GM18870 (cell line): ENCODE results near the gene BARHL1.

Source experiments
- ATAC-seq: cut with Tn5 transposase; IDR thresholded peaks from one replicate; pipeline ENCODE4 v1.9.1; 2021; ENCODE audit warnings: moderate library complexity; ENCODE audit not compliant: unreplicated experiment

The BARHL1 gene

DNA sequence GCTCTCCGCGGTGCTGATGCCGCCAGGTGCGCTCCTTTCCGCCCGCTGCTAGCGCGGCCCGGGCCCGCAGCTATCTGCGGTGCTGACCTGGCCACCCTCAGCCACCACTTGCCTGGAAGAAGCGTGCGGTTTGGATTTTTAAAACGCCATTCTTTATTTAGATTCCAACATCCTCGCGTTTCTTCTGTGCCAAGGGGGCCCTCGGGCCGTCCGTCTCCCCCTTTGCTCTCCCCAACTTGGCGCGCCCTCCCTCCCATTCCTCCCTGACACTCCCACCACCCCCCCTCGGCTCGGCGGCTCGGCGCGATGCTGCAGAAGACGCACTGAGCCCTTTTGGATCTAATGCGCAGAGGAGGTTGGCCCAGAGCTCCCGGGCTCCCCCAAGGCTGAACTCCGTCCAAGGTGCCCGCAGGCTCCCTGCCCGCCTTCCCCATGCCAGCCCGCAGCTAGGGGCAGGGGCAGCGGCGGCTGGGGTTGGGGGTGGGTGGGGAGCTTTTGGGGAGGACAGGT lies at the start of gene BARHL1:
Gene BARHL1 (plus strand): TSS at position 331 of the 510 bp plus-strand sequence. CDS start 192 bp downstream, outside the sequence.
- no peak for ATAC-seq

DNA sequence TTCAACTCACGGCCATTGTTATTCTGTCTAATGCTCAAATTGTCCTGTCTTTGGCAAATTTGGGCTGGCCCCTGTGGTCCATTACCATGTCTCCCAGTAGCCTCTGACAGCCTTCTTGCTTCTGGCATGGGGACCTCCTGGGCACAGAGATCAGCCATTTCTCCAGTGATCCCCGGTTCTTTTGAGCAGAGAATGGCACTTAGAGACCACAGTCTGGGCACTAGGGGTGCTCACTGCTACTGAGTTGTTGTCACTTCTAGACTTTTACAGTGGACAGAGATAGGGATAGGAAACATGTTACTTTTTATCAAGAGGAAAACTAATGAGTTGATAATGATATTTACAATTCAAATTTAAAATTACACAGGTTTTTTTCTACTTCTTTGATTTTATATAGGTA lies 47.6 kb upstream of the BARHL1 start:
- no peak for ATAC-seq

DNA sequence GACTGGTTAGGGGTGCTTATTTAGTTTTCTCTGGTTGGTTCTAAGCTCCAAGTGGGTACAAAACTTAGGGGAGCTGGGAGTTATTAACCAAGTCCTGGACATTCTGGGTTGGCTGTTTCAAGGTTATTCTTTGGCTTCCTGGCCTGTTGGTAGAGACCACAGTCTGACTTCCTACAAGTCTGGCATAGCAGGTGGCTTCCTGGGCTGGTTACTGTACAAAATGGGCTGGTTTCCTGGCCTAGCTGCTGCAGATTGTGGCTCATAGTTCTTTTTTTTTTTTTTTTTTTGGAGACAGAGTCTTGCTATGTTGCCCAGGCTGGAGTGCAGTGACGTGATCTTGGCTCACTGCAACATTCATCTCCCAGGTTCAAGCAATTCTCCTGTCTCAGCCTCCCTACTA lies 46.3 kb upstream of the BARHL1 start:
- no peak for ATAC-seq

DNA sequence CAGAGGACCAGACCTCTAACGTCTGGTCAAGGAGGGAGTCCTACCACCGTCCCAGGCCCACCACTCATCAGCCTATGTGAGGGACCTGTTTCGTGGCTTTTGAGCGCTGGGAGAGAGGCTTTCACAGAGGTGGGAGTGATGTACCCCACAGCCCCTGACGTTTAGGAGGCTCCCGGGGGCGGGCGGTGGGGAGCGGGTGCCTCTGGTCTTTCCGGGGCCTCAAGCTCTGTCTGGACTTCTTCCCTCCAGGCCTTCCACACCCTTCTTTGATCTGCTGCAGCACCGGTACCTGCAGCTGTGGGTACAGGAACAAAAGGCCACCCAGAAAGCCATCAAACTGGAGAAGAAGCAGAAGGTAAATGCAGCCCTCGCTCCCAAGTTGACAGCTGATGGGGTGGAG lies 45.1 kb upstream of the BARHL1 start:
- no peak for ATAC-seq

DNA sequence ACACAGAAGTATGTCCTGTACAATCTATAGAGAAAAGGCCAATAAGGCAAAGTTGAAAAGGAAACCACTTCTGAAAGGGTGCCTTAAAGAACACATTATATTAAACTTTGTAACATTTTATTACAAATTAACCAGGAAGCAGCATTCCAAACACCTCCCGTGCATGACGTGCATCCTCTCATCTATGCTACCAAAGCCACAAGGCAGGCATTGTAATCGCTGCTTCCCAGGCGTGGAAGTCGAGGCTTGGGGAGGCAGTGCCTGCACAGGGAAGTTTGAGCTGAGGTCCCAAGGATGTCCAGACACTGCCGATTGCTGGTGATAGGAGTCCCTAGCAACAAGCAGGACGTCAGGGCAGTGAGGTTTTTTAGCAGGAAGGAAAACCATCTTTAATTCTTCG lies 44.3 kb upstream of the BARHL1 start:
- no peak for ATAC-seq

DNA sequence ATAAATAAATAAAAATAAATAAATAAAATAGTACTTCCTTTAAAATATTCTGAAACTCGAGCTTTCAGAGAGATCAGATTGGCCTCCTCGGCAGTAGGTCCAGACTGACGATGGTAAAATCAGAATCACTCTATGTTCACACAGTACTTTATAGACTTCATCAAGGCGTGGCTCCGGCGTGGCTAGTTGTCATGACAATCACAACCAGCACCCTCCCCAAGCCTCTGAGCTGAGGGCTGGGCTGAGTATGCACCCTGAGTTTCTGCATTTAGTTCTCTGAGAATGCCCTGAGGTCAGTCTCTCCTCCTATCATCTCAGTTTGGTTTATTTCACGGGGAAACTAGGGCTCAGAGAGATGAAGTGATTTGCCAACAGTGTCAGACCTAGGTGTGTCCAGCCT lies 43.3 kb upstream of the BARHL1 start:
- no peak for ATAC-seq

DNA sequence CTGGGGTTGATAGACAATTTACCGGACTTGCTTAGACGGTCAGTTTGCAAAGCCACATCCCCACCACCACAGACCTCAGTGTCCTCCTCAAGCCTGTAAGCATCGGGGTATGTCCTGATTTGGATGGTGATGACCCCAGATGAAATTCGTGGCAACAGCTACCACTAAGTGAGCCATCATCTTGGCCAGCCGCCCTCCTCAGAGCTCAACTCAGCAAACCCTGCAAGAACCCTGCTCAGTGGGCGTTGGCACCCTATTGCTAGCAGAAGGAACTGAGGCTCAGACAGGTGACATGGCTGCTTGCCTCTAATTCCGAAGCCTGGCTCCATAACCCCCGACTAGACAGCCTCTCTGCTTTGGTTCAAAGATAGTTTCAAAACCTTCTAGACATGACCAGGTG lies 41.4 kb upstream of the BARHL1 start:
- ATAC-seq, result no peak

DNA sequence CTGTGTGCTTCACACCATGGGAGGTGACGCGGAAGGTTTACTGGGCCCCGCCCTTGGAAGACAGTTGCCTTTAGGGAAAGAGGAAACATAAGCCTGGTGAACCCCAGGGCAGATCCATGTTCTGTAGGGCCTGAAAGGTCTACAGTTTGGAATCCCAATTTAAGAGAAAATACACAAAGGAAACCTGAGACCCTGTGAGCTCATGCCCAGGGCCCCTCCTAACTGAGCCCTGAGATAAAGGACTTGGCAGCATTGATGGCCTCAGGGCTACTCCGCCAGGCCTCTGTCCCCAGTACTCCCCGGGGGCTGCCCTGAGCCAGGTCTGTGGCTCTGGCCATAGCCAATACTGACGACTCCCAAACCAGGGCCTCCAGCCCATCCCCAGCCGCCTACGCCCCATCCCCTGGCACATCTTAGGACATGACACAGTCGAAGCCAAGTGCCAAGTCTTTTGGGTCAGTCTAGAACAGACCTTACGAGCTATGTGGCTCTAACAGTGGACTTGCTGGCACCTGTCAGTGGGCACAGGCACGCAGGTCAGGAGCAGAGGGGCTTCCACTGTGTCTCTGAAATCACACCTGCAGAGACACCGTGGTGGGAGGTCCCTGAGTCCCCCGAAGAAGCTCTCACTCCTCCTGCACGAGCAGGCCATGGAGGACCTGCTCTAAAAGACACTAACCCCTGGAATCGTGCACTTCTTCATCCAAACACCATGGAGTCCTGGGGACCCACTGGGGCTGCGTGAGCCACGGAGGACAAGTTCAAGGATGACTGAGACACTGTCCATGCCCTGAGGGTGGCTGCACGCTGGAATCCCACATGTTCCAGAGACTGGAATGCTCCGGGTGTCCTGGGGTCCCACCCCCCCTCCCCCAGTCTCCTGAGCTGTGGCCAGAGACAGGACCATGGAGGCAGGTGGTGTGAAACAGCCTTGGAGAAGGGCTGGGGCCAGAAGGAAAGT lies 40.3 kb upstream of the BARHL1 start:
- no peak for ATAC-seq

DNA sequence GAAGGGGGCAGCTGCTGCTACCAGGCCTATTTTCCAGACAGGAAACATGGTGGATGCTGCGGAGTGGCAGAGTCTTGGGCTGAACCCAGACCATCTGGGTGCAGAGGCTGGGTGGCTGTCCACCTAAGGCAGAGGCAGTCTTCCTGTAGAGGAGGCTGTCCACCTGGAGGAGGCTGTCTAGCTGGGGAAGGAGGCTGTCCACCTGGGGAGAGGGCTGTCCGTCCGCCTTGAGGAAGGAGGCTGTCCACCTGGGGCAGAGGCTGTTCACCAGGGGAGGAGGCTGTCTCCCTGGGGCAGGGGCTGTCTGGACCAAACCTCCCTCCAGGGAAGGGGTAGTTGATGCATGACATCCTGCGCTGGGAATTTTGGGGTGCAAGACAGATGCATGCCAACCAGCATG lies 39.2 kb upstream of the BARHL1 start:
- ATAC-seq, result no peak

DNA sequence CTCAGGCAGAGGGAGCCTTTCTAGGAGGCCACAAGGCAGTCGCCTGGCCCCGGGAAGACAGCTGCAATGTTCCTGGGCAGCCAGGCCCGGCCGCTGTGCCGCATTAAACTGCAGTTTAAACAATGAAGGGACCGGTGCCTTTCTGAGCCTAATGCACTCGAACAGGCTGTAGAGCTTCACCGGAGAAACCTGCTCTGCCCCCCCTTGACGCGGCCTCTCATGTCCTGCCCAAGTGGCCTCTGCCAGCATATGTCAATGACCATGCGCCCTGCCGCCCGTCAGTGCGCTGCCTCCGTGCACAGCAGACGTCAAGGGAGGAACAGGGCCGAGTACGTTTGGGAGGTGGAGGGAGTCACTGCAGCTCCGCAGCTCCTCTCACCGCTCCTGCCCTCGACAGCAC lies 38.4 kb upstream of the BARHL1 start:
- no peak for ATAC-seq

DNA sequence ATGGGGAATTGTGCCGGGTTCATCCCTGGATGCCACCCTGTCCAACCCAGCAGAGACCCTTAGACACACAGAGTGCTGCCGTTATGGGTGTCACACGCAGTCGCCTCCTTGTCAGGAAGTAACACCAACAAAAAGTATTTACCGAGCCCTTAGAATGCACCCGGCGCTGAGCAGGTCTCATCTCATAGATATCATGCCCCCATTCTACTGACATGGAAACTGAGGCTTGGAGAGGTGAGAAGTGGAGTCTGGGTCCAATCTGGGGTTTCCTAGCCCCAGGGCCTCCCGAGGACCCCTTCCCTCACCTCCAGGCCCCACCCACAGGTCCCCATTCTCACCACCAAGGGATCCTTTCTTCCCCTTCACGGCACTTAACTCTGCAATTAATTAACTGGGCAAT lies 36.8 kb upstream of the BARHL1 start:
- ATAC-seq, result no peak

DNA sequence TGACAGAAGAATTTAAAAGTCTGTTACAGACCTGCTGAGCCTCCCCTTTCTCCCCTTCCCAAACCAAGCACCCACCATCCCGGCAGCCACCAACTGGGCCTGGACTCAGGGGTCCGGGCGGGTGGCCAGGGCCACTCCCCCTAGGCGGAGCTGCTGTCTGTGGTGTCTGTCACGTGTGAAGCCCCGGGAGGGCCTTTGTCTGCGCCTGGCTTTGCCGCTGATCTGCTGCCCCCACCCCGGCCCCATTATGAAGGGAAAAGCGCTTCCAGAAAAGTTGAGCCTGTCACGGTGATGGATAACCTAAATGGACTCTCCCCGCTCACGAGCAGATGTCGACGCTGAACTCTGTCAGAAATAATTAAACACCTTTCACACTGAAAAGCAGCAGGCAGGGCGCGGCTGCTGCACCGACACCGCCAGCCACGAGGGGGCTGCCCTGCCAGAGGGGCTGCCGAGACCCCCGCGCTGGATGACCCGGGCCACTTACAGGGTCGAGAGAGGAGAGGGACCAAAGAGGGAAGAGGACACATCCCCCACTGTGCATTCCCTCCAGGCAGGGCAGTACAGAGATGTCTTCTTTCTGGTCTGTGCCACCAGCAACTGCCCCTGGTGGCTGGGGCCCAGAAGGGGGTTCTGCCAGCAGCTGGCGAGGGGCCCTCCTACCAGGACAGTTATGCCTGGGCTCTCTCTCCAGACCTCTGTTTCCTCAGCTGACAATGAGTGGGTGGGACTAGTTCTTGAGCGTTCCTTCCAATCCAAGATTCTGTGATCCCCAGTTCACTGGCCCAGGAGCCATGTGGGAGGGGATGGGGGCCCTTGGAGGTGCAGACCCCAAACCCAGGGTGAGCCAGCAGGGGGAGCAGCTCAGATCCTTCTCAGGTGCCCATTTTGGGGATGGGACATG lies 36.0 kb upstream of the BARHL1 start:
- no peak for ATAC-seq

DNA sequence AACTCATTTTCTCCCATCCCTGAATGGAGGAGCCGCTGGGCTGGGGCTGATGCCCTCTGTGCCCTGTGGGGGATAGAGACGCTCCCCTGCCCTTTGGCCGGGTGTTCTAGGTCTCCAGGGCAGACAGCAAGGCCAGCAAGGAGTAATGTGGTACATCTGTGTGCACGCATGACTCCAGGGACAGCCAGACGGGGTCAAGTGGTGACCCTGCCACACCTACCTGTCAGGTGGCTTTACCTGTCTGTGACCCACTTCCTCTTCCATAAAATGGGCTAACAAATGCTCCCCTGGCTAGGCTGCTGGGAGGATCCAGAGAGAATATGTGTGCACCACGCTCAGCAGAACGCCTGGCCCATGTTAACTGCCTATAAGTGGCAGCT lies 35.4 kb upstream of the BARHL1 start:
- no peak for ATAC-seq

DNA sequence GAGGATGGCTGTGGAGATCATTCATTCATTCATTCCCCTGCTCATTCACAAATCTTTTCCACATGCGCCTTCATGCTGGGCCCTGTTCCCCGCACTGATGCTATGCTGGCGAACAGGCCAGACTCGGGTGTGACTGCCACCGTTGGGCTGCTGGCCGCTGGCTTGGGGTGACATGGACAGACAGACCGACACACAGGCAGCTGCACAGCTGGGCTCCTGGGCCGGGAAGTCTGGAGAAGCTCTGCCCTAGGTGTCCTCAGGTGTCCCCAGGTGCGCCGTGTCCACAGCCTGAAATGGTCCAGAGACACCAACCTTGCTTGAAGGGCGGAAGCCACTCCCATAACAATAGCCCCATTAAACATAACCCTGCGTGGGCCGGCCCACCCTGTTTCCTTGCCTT lies 35.0 kb upstream of the BARHL1 start:
- no peak for ATAC-seq

DNA sequence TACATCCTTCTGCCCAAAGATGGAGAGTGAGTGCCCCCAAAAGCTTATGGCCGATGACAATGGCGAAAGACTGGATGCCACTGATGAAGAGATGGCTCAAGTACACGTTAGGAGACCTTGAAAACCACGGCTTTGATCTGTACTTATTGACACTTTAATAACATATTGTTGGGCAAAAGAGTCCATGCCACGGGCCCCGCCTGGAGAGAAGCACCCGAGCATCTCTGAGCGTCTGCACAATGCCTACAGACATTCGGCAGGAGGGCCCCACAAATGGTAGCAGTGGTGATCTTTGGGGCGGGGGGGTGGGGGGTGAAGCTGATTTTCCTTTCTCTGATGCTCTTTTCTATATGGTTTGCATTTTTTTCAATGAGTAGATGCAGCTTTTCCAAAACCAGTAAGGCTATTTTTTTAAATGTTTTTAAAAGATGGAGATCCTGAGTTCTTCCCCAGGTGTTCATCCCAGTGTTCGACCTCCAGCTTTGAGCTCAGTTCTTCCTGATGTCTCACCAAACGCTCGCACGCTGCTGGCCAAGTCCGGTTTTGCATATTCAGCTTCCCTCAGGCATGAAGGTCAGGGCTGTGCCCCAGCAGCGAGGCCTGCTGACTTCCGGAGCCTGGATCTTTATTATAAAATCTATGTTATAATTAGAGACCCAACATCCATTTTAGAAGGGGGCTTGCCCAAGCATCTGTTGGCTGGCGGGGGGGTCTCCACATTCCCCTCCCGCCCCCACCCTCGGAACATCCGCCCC lies 34.3 kb upstream of the BARHL1 start:
- ATAC-seq, result no peak

DNA sequence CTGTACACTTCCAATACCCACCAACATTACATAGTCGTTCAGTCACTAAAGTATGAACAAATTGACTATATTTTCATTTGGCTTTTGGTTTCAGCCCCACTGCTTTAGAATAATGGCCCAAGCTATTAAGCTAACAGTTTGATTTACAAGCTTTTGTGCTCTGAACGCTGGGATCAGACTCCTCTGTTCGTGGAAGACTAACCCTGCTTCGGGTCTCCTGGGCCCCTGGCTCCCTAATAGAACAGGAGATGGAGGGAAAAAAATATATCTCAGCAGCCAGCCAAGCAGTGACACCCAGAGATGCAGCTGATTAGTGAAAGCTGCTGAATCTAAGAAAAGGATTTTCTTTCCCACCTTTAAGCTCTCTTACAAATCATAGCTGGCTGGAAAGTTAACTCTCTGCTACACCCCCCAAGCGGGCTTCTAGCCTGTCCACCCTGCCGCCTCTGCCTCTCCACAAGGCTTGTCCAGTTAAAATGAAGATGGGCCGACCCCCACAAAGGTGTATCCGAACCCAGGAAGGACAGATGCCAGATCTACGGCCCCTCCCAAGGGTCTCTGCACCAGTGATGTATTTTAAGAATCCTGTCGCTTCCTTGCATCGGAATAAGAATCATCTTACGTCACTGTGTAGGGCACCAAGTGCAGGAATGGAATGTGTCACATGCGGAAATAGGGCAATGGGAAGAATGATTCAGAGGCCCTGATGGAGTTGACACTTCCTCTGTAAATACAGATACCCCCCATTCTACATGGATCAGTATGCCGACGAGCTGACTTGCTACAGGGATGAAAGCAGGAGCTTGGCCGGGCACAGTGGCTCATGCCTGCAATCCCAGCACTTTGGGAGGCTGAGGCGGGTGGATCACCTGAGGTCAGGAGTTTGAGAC lies 33.4 kb upstream of the BARHL1 start:
- no peak for ATAC-seq

DNA sequence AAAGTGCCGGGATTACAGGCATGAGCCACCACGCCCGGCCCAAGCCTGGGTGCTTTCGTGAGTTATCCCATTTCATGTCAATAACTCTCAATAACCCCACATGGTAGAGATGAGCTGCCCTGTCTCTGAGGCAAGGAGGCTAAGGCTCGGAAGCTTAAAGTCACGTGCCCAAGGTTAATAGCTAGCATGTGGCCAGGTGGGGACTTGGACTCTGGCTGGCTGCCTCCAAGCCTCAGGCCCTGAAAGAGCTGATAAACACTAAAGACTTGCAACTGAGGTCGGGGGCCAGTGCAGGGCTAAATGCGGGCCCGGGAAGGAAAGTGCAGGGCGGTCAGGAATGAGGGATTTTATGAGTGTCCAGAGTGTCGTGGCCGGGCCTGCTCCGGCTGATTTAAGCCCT lies 30.9 kb upstream of the BARHL1 start:
- ATAC-seq, result no peak

DNA sequence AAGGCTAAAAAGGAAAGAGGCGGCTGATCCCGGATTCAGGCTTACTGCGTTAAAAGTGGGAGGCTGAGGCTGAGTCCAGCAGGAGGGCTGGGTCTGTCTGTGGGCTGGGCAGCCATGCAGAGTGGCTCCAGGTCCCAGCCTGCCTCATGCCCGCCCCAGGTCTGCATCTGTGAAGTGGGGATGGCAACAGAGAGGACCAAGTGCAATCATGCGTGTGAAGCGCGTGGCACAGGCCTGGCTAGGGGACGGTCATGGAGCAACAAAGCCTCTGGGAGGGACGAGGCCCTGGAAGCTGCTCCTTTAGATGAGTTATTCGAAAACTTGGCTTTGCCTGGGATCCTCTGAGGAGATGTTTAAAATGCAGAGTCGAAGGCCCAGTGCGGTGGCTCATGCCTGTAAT lies 30.4 kb upstream of the BARHL1 start:
- ATAC-seq, result no peak

DNA sequence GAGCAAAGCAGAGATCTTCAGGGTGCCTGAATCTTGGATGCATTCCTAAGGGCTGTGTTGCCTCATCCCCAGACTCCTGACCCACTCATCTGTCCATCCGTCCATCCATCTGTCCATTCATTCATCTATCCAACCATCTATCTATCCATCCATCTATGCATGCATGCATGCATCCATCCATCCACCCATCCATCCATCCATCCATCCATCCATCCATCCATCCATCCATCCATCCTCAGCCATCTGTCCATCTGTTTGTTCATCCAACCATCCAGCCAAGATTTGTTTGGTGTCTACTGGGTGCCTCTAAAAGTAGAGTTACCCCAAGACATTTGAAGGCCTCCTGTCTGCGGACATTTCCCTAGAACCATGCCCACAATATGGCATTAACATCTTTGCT lies 27.7 kb upstream of the BARHL1 start:
- no peak for ATAC-seq

DNA sequence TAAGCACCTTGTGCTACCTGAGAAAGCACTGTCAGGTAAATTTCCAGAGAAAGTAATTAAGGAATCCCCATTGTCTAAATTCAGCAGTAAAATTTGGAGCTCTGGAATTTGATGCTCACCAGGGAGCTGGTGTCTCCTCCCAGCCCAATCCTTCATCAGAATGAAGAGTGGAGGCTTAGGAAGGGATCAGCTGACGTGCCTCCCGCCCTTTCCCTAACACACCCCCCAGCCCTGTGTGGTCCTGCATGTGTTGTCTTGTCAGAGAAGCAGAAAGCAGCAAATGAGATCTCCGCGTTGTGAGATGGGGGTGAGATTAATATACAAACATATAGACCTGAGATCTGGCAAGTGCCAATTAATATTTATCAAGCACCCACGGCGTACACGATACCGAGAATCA lies 26.9 kb upstream of the BARHL1 start:
- ATAC-seq, result no peak
